Neural progenitor cell (in vitro differentiated cells): ENCODE data around the gene PHF2. TPM values are rescaled to one million over a fixed set of nuclear protein-coding genes. Genes with fewer than 3 reads are reported as not detected.
A peak's percentile ranks its signal among the peaks of the same experiment; 100 is the strongest.

ENCODE experiments used
- DNase-seq: peaks from one replicate; pipeline ENCODE4 v3.0.0-alpha.2; 2016; ENCODE audit warnings: low spot score
- H2AFZ ChIP-seq: fragments of 200-600 bp; sonication (generic); replicated peaks from 2 replicates; pipeline ENCODE4 v1.6.1; 2016; ENCODE audit warnings: antibody characterized with exemption
- H3F3A ChIP-seq: fragments of 200-600 bp; sonication (generic); 2 replicates; pipeline ENCODE4 v1.6.1; 2016; ENCODE audit warnings: antibody characterized with exemption, low read depth
- H3K27ac ChIP-seq: fragments of 200-600 bp; sonication (generic); 2 replicates; pipeline ENCODE4 v1.5.1; 2016; ENCODE audit warnings: mild to moderate bottlenecking
- H3K27me3 ChIP-seq: fragments of 200-600 bp; sonication (generic); 2 replicates; pipeline ENCODE4 v1.6.1; 2016; ENCODE audit warnings: mild to moderate bottlenecking, moderate library complexity
- H3K36me3 ChIP-seq: fragments of 200-600 bp; sonication (generic); 2 replicates; pipeline ENCODE4 v1.5.1; 2016
- H3K4me1 ChIP-seq: fragments of 200-600 bp; sonication (generic); 2 replicates; pipeline ENCODE4 v1.6.1; 2016; ENCODE audit warnings: mixed run types
- H3K4me2 ChIP-seq: fragments of 200-600 bp; sonication (generic); 2 replicates; pipeline ENCODE4 v1.6.1; 2016
- H3K4me3 ChIP-seq: fragments of 200-600 bp; sonication (generic); 2 replicates; pipeline ENCODE4 v1.5.1; 2016
- H3K79me2 ChIP-seq: fragments of 200-600 bp; sonication (generic); 2 replicates; pipeline ENCODE4 v1.6.1; 2016; ENCODE audit warnings: low read depth
- H3K9ac ChIP-seq: fragments of 200-600 bp; sonication (generic); 2 replicates; pipeline ENCODE4 v1.6.1; 2016
- H3K9me3 ChIP-seq: fragments of 200-600 bp; sonication (generic); 2 replicates; pipeline ENCODE4 v1.5.1; 2016; ENCODE audit warnings: low read depth
- H4K20me1 ChIP-seq: fragments of 200-600 bp; sonication (generic); 2 replicates; pipeline ENCODE4 v1.6.1; 2016; ENCODE audit warnings: low read depth
- H3K27ac Mint-ChIP-seq: 3 replicates; pipeline ENCODE4 v1.8.0; 2021; ENCODE audit warnings: mixed read lengths
- H3K27me3 Mint-ChIP-seq: 2 replicates; pipeline ENCODE4 v1.8.0; 2022; ENCODE audit warnings: low read depth, mild to moderate bottlenecking, inconsistent platforms, moderate library complexity, mixed read lengths; ENCODE audit not compliant: insufficient read depth
- H3K36me3 Mint-ChIP-seq: 3 replicates; pipeline ENCODE4 v1.8.0; 2021; ENCODE audit warnings: mixed read lengths
- H3K4me1 Mint-ChIP-seq: 3 replicates; pipeline ENCODE4 v1.8.0; 2021; ENCODE audit warnings: mixed read lengths
- H3K4me3 Mint-ChIP-seq: 3 replicates; pipeline ENCODE4 v1.8.0; 2021; ENCODE audit warnings: mild to moderate bottlenecking, moderate library complexity, mixed read lengths
- H3K9me3 Mint-ChIP-seq: 3 replicates; pipeline ENCODE4 v1.8.0; 2020; ENCODE audit warnings: mixed read lengths
- EZH2 ChIP-seq: fragments of 200-600 bp; sonication (generic); IDR thresholded peaks from 2 replicates; pipeline ENCODE4 v1.6.1; 2017; ENCODE audit warnings: antibody characterized with exemption, mild to moderate bottlenecking, moderate library complexity
- EZH2phosphoT487 ChIP-seq: fragments of 200-600 bp; sonication (generic); IDR thresholded peaks from 2 replicates; pipeline ENCODE4 v1.6.1; 2017; ENCODE audit warnings: antibody characterized with exemption
- total RNA-seq: library from RNA; depleted of rRNA; stranded (reverse); fragments of >200 nt; gene quantifications from 2 replicates; pipeline ENCODE4 v1.2.3, GENCODE V29; 2015; ENCODE audit warnings: low replicate concordance
- TF ChIP-seq, protein P1 (sequence below): fragments of 200-600 bp; sonication (generic); IDR thresholded peaks from 2 replicates; pipeline ENCODE4 v1.5.1; 2017; ENCODE audit warnings: antibody characterized with exemption, mild to moderate bottlenecking

Gene PHF2
- total RNA-seq, 1 donor from 2014 or later = 17.6 TPM

DNA sequence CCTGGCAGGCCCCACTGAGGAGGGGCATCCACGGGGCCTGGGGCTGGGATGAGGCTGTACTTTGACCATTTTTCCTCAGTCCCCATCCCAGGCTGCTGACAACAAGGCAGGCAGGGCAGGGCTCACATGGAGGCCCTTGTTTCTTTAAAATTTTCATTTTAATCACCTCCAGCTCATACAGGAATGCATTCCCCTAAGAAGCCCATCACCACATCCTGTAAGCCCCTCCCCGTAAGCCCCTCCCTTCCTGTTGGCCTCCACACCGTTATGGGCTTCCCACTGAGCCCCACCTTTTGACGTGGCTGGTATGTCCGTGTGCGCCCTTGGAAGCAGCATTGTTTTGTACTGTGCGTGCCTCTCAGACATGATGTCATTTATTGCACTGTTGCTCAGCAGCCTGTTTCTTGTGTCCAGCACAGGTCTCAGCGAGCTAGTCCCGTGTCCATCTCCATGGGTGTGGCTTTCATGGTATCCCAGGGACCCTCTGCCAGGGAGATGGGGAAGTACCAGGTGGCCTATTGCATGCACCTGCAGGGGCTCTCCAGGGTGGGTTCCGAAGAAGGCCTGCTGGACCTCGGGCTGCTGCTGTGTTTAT, 22.4 kb downstream of the PHF2 start:
- DNase-seq = no peak

DNA sequence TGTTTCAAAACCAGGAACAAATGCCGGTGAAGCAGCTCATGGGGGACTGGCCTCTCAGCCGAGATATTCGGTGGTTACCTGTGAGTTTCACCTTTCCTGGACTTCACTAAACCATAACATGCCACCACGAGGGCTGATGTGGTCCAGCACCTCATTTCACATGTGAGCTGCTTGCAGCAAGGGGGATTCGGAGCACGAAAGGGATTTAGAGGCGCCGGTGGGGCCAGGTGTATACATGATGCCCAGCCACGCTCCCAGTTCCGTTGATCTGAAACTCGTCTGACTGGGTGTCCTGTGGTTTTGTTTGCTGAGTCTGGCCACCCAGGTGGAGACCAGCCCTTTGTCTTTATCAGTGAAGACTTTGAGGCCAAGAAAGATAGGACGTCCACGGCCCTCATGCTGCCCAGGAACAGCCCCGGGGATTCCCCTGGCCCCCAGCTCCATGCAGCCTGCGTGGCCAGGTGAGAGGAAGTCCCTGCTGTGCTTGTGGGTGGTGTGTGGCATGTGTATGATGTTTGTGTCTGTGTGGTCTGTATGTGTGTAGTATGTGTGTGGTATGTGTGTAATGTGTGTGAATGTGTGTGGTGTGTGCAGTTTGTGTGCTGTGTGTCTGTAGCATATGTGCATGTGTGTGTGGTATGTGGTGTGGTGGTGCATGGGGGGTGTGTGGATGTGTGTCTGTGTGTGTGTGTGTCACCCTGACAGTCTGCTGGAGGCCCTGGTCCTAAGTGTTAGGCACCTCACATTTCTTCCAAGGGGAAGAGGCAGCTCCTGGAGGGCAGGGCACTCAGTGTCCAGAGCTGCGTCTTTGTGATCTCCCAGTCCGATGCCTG, 23.4 kb downstream of the PHF2 start:
- peaks cover 39% of the 10 kb centered on the region for H4K20me1 ChIP-seq
- peaks cover 35% of the 10 kb centered on the region for H3K4me1 Mint-ChIP-seq
- no peaks in the 10 kb centered on the region for H3F3A ChIP-seq
- no peaks in the 10 kb centered on the region for H3K36me3 ChIP-seq
- peak overlapping the region; percentile 2 for H3K27ac Mint-ChIP-seq
- no peak overlapping the region for H3K4me2 ChIP-seq
- no peak overlapping the region for H3K4me3 ChIP-seq
- H3K4me1 ChIP-seq = peaks cover 7% of the 10 kb centered on the region
- peaks cover 34% of the 10 kb centered on the region for H3K79me2 ChIP-seq
- no peak for DNase-seq
- TF ChIP-seq EZH2phosphoT487 = no peak
- TF ChIP-seq, protein P1, sequence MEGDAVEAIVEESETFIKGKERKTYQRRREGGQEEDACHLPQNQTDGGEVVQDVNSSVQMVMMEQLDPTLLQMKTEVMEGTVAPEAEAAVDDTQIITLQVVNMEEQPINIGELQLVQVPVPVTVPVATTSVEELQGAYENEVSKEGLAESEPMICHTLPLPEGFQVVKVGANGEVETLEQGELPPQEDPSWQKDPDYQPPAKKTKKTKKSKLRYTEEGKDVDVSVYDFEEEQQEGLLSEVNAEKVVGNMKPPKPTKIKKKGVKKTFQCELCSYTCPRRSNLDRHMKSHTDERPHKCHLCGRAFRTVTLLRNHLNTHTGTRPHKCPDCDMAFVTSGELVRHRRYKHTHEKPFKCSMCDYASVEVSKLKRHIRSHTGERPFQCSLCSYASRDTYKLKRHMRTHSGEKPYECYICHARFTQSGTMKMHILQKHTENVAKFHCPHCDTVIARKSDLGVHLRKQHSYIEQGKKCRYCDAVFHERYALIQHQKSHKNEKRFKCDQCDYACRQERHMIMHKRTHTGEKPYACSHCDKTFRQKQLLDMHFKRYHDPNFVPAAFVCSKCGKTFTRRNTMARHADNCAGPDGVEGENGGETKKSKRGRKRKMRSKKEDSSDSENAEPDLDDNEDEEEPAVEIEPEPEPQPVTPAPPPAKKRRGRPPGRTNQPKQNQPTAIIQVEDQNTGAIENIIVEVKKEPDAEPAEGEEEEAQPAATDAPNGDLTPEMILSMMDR = no peak
- TF ChIP-seq EZH2 = no peak
- no peaks in the 10 kb centered on the region for H3K9me3 ChIP-seq
- H2AFZ ChIP-seq = no peak overlapping the region
- no peaks in the 10 kb centered on the region for H3K27me3 ChIP-seq
- H3K27me3 Mint-ChIP-seq = peaks cover 2% of the 10 kb centered on the region
- H3K4me3 Mint-ChIP-seq = no peak overlapping the region
- peaks cover 13% of the 10 kb centered on the region for H3K36me3 Mint-ChIP-seq
- no peak overlapping the region for H3K9ac ChIP-seq
- peaks cover 5% of the 10 kb centered on the region for H3K9me3 Mint-ChIP-seq
- H3K27ac ChIP-seq = no peak overlapping the region

More for the DNA sequence above, 22.4 kb downstream of the PHF2 start:
- no peaks in the 10 kb centered on the region for H3K36me3 ChIP-seq
- no peaks in the 10 kb centered on the region for H3K27me3 ChIP-seq
- H3K4me2 ChIP-seq = no peak overlapping the region
- TF ChIP-seq EZH2phosphoT487 (no peak), EZH2 (no peak)
- peaks cover 37% of the 10 kb centered on the region for H3K79me2 ChIP-seq
- no peaks in the 10 kb centered on the region for H3F3A ChIP-seq
- H3K27ac Mint-ChIP-seq = peak overlapping the region; percentile 21
- peaks cover 2% of the 10 kb centered on the region for H3K27me3 Mint-ChIP-seq
- no peak overlapping the region for H3K4me3 Mint-ChIP-seq
- H2AFZ ChIP-seq = no peak overlapping the region
- H3K4me1 Mint-ChIP-seq = peaks cover 35% of the 10 kb centered on the region
- no peak overlapping the region for H3K27ac ChIP-seq
- peaks cover 2% of the 10 kb centered on the region for H3K9me3 Mint-ChIP-seq
- H3K9me3 ChIP-seq = no peaks in the 10 kb centered on the region
- peaks cover 49% of the 10 kb centered on the region for H4K20me1 ChIP-seq
- H3K36me3 Mint-ChIP-seq = peaks cover 7% of the 10 kb centered on the region
- H3K9ac ChIP-seq = no peak overlapping the region
- H3K4me1 ChIP-seq = peaks cover 7% of the 10 kb centered on the region
- H3K4me3 ChIP-seq = no peak overlapping the region

DNA sequence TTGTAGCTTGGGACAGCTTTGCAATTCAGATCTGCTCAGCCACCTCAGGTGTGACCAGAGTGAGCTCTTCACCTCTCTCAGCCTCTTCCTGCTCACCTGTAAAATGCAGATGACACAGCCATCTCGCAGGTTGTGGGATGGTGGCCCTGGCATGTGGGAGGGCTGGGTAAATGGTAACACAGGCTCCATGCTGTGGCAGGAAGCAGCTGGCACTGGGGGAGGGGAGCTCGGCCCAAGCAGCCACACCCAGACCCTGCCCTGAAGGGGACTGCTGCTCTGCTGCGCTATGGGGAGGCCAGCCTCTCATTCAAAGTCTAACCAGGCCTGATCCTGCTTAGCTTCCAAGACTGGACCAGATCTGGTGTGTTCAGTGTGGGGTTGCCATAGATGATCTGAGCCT, 24.1 kb downstream of the PHF2 start:
- Histone ChIP-seq H3K79me2 (peaks cover 36% of the 10 kb centered on the region), H3K4me3 (no peak overlapping the region), H3K9ac (no peak overlapping the region), H3K27ac (no peak overlapping the region), H3K36me3 (no peaks in the 10 kb centered on the region), H3K4me1 (peaks cover 7% of the 10 kb centered on the region), H3K27me3 (no peaks in the 10 kb centered on the region), H4K20me1 (peaks cover 39% of the 10 kb centered on the region), H2AFZ (no peak overlapping the region), H3K9me3 (no peaks in the 10 kb centered on the region), H3K4me2 (no peak overlapping the region), H3F3A (no peaks in the 10 kb centered on the region)
- Mint-ChIP-seq H3K27me3 (peaks cover 2% of the 10 kb centered on the region), H3K36me3 (peaks cover 18% of the 10 kb centered on the region), H3K4me3 (no peak overlapping the region), H3K9me3 (peaks cover 10% of the 10 kb centered on the region), H3K27ac (no peak overlapping the region), H3K4me1 (peaks cover 35% of the 10 kb centered on the region)
- DNase-seq = no peak
- TF ChIP-seq, protein P1 = no peak
- no peak for TF ChIP-seq EZH2
- no peak for TF ChIP-seq EZH2phosphoT487
